A549 (cell line): ENCODE measurements around the gene RPH3AL. TPM values are rescaled to one million over a fixed set of nuclear protein-coding genes. Genes with fewer than 3 reads are reported as not detected.

Experiments used
- ATAC-seq, 2 experiments: fragments of 200-7000 bp in 1 of 2; fragments of >200 bp in 1 of 2; cut with Nextera tagmentation in 1 of 2; cut with Tn5 transposase in 1 of 2; 3 replicates each; pipeline versions ENCODE4 v1.8.0 to v1.9.1; 2018 to 2020; ENCODE audit warnings: mild to moderate bottlenecking in 1 of 2, moderate library complexity in 1 of 2
- CTCF ChIA-PET: fragments of 300-600 bp; sonication (Branson Sonifier 250); formaldehyde crosslinking; extraction: SDS; loops from one replicate; lab custom pipeline; 2021; ENCODE audit warnings: antibody characterized with exemption, inconsistent platforms; lab: Yijun Ruan, JAX
- POLR2A ChIA-PET: fragments of 350-600 bp; formaldehyde crosslinking; extraction: SDS; loops from one replicate; lab custom pipeline; 2021; ENCODE audit warnings: antibody characterized with exemption, inconsistent platforms; lab: Yijun Ruan, JAX
- DNase-seq, 2 experiments: peaks; one replicate each; pipeline versions ENCODE4 v3.0.0 to v3.0.0-alpha.2; 2011 to 2016; ENCODE audit warnings: low read depth in 1 of 2, low spot score in 1 of 2
- FAIRE-seq: peaks from 2 replicates; lab custom pipeline; 2011; peaks lifted over from hg19 to GRCh38; lab: Jason Lieb, UNC
- H3K27ac ChIP-seq, 2 experiments: fragments of >200 bp; sonication (Bioruptor Twin); formaldehyde crosslinking; 3 replicates each; pipeline ENCODE4 v1.5.1; 2016 to 2017
- H3K4me1 ChIP-seq: fragments of >200 bp; sonication (Bioruptor Twin); formaldehyde crosslinking; 3 replicates; pipeline ENCODE4 v1.6.1; 2016
- H3K4me2 ChIP-seq: fragments of >200 bp; sonication (Bioruptor Twin); formaldehyde crosslinking; 3 replicates; pipeline ENCODE4 v1.6.1; 2016
- H3K4me3 ChIP-seq: fragments of >200 bp; sonication (Bioruptor Twin); formaldehyde crosslinking; 3 replicates; pipeline ENCODE4 v1.5.1; 2016
- H3K9me3 ChIP-seq: fragments of >200 bp; sonication (Bioruptor Twin); formaldehyde crosslinking; 3 replicates; pipeline ENCODE4 v1.6.1; 2016
- GATA3 ChIP-seq: IDR thresholded peaks from 2 replicates; pipeline ENCODE4 v1.6.1; 2012; ENCODE audit warnings: borderline replicate concordance
- HOXB13 ChIP-seq: fragments of 250-450 bp; sonication (Bioruptor Pico); IDR thresholded peaks from 2 replicates; pipeline ENCODE4 v1.5.0; 2020; ENCODE audit warnings: low read depth, mild to moderate bottlenecking, moderate library complexity
- JUN ChIP-seq, 2 experiments: fragments of >200 bp; sonication (Bioruptor Twin); formaldehyde crosslinking; IDR thresholded peaks; 2 replicates in 1 of 2; 3 replicates in 1 of 2; pipeline ENCODE4 v1.6.1; 2016 to 2017
- JUNB ChIP-seq: fragments of >200 bp; sonication (Bioruptor Twin); formaldehyde crosslinking; IDR thresholded peaks from 2 replicates; pipeline ENCODE4 v1.6.1; 2016
- KDM1A ChIP-seq: fragments of 200-600 bp; sonication (generic); IDR thresholded peaks from 2 replicates; pipeline ENCODE4 v1.6.1; 2016; ENCODE audit warnings: low read depth, mild to moderate bottlenecking
- KDM5A ChIP-seq: fragments of 200-600 bp; sonication (generic); IDR thresholded peaks from 2 replicates; pipeline ENCODE4 v1.6.1; 2016; ENCODE audit warnings: antibody characterized with exemption, mild to moderate bottlenecking
- NR3C1 ChIP-seq: fragments of >200 bp; sonication (Bioruptor Twin); formaldehyde crosslinking; IDR thresholded peaks from 3 replicates; pipeline ENCODE4 v1.6.1; 2017
- RAD21 ChIP-seq, 2 experiments: fragments of >200 bp in 1 of 2; sonication (Bioruptor Twin) in 1 of 2; formaldehyde crosslinking in 1 of 2; IDR thresholded peaks in 1 of 2; conservative IDR thresholded peaks in 1 of 2; 2 replicates in 1 of 2; 3 replicates in 1 of 2; pipeline ENCODE4 v1.6.1; 2012 to 2018; ENCODE audit warnings: inconsistent platforms in 1 of 2
- RCOR1 ChIP-seq: fragments of 150-350 bp; IDR thresholded peaks from 2 replicates; pipeline ENCODE4 v1.6.1; 2014; ENCODE audit warnings: antibody characterized with exemption, low read length, low read depth
- ZFP36 ChIP-seq: fragments of 450-650 bp; IDR thresholded peaks from 2 replicates; pipeline ENCODE4 v1.6.1; 2014; ENCODE audit warnings: borderline replicate concordance; ENCODE audit not compliant: partially characterized antibody
- WGBS: methylation state at CpG from one replicate; pipeline ENCODE4 v1.1.6; 2017; ENCODE audit errors: missing lambda C conversion rate; 5-methylcytosine and 5-hydroxymethylcytosine counted together
- polyA plus RNA-seq, 4 experiments: library from polyadenylated mRNA; depleted of rRNA in 3 of 4; stranded (reverse); fragments of >200 nt; fragmentation: RNase III in 1 of 4; extraction: RNeasy Plus Mini Kit Qiagen cat#74134 plus additional on column Dnase treatment in 1 of 4; gene quantifications; 2 replicates in 3 of 4; 3 replicates in 1 of 4; pipeline ENCODE4 v1.2.3, GENCODE V29; 2011 to 2017
- TF ChIP-seq, protein P1 (sequence below): fragments of >200 bp; sonication (Bioruptor Twin); formaldehyde crosslinking; IDR thresholded peaks from 3 replicates; pipeline ENCODE4 v1.6.1; 2016
- TF ChIP-seq, protein P2 (sequence below): IDR thresholded peaks from 2 replicates; pipeline ENCODE4 v1.6.1; 2012
- TF ChIP-seq, protein P3 (sequence below): IDR thresholded peaks from 2 replicates; pipeline ENCODE4 v1.6.1; 2012
- TF ChIP-seq, protein P4 (sequence below): fragments of 250-450 bp; sonication (Bioruptor Pico); IDR thresholded peaks from 2 replicates; pipeline ENCODE4 v1.5.0; 2020; ENCODE audit warnings: low read depth, mild to moderate bottlenecking, moderate library complexity

Gene RPH3AL
- polyA plus RNA-seq, 2 of the 4 experiments (the other 2 are of a cell fraction) = 23.3 to 31.1 TPM

DNA sequence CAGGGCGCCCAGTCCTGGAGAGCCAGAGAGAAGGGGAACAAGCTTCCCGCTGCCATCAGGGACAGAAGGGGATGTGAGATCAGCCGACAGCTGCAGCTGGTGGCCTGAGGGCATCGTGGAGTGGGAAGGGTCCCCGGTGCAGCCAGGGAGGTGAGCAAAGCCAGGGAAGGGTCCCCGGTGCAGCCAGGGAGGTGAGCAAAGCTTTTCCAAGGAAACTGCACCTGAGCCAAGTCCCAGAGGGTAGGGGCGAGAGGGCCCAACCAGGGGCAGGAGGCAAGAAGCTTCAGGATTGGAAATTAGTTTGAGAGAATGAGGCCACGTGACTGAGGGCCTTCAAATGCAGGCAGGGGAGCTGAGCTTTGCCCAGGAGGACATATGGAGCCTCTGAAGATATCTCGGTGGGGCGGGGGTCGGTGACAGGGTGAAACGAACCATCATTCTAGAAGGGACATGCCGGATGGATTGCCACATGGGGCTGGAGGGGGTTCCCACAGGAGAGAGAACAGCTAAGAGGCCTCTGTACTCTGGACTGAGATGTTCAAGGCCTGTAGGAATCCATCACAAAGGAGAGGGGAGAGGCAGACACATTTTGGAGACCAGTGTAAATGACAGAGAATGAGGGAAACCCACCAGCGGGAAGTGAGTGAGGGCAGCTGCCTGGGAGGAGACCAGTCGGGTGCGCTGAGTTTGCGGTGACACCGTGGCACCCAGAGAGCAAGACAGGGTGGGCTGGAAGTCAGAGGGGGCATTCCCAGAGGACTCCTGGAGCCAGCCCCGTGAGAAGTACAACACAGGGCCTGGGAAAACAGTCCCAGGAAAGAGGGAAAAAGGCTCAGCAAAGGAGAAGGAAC is 31.4 kb upstream of the RPH3AL start (continued):
- TF ChIP-seq, protein P1, sequence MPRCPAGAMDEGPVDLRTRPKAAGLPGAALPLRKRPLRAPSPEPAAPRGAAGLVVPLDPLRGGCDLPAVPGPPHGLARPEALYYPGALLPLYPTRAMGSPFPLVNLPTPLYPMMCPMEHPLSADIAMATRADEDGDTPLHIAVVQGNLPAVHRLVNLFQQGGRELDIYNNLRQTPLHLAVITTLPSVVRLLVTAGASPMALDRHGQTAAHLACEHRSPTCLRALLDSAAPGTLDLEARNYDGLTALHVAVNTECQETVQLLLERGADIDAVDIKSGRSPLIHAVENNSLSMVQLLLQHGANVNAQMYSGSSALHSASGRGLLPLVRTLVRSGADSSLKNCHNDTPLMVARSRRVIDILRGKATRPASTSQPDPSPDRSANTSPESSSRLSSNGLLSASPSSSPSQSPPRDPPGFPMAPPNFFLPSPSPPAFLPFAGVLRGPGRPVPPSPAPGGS = no peak

DNA sequence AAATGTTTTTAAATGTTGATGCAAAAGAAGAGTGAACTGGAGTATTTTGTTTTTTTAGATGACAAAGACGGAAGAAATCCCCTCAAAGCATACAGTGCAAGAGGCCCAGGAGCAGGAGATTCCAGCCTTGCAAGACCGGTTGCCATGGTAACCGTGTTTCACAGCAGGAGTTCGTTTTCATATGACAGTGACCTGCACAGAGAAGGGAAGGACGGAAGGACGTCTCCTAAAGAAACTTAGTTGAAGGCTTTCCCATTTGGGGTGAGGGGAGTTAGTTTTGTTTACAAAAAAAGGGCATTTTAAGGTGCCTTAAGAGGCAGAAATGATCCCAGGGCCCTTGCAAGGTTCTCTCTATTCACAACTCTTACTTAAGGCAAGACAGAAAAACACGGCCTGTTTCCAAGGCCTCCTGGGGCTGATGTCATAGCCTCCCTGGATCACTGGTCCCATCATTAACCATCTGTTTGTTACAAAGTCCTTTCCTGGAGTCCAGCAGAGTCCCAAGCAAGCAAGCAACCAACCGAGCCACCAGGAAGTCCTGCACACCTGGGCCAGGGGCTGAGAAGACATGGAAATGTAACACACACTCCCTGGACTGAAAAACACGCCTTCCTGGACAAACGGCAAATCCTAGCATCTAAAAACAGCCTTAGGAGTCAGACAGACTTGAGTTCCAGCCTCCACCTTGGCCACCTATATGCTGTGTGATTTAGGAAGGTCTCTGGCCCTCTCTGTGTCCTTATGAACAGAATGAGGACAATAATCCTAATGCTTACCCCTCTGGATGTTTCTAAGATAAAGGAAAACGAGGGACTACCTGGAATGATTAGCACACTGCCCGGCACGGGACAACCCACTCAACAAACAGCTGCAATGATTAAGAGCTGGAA is 30.3 kb upstream of the RPH3AL start:
- peaks cover 43% of the 10 kb centered on the region for H3K4me1 ChIP-seq
- peak overlapping the region; percentile 96 to 99; a peak in 4 of 6 replicates for H3K27ac ChIP-seq
- WGBS = 38% methylated on average over 13 of the region's 13 CpGs
- FAIRE-seq (peak; percentile 49), ATAC-seq (no peak), DNase-seq (peak; percentile 40 to 82)
- ChIA-PET POLR2A (interaction anchor here (1.0 kb wide), 1 partner anchor 30 kb away, joined by 3 read pairs; the partner anchor contains the start of gene RPH3AL), CTCF (interaction anchor here (0.6 to 1.8 kb wide), 2 partner anchors 13 to 29 kb away, joined by 4 to 7 read pairs; no protein-coding TSS in a partner anchor)
- no peaks in the 10 kb centered on the region for H3K9me3 ChIP-seq
- H3K4me2 ChIP-seq = peak overlapping the region; percentile 38
- H3K4me3 ChIP-seq = no peak overlapping the region
- TF ChIP-seq ZFP36 = peak; percentile 47
- TF ChIP-seq, protein P2, sequence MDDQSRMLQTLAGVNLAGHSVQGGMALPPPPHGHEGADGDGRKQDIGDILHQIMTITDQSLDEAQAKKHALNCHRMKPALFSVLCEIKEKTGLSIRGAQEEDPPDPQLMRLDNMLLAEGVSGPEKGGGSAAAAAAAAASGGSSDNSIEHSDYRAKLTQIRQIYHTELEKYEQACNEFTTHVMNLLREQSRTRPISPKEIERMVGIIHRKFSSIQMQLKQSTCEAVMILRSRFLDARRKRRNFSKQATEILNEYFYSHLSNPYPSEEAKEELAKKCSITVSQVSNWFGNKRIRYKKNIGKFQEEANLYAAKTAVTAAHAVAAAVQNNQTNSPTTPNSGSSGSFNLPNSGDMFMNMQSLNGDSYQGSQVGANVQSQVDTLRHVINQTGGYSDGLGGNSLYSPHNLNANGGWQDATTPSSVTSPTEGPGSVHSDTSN = no peak

DNA sequence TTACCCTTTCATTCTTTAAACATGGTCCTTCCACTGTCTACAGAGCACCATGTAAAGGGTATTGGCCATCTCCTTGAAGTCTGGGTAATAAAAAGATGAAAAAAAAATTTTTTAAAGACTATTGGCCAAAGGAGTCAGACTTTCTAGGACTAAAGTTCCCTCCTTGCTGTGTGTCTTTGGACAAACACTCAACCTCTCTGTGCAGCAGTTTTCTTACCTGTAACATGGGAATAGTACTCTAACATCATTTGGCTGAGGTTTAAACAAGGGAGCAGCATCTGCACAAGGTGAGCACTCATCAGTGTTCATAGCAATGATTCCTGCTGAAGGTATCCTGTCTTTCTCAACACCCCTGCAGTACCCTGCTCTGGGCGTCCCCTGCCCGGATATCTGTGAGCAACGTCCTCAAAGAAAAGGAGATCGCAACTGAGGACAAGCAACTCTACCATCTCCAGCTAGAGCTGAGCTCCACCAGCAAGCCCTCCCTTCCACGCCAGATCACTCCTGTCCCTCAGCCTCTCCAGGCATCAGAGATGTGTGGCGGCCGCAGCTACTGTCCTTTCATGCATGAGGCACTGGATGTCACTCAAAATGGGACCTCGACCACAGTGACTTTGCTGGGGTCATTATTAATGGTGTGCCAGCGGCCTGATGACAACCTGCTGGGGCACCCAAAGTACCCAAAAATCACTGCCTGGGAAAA is 29.5 kb upstream of the RPH3AL start:
- DNase-seq = no peak
- ATAC-seq = no peak
- H3K9me3 ChIP-seq = no peaks in the 10 kb centered on the region
- no peak for FAIRE-seq
- H3K4me2 ChIP-seq = peak overlapping the region; percentile 38
- ChIA-PET CTCF (no interaction called here), POLR2A (no interaction called here)
- no peak for TF ChIP-seq JUN (IDR thresholded peaks at IDR 0.05)
- no peak for TF ChIP-seq JUNB
- TF ChIP-seq KDM1A = peak; percentile 30; the same call in 1 of the 2 replicates
- no peak for TF ChIP-seq RCOR1
- no peak for TF ChIP-seq GATA3
- peak; percentile 75 for TF ChIP-seq ZFP36
- TF ChIP-seq, protein P3, sequence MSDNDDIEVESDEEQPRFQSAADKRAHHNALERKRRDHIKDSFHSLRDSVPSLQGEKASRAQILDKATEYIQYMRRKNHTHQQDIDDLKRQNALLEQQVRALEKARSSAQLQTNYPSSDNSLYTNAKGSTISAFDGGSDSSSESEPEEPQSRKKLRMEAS = no peak
- TF ChIP-seq HOXB13 = no peak
- peak overlapping the region; percentile 34 to 96; a peak in 2 of 6 replicates for H3K27ac ChIP-seq
- no peak overlapping the region for H3K4me3 ChIP-seq
- 86% methylated on average over 9 of the region's 9 CpGs for WGBS
- peaks cover 51% of the 10 kb centered on the region for H3K4me1 ChIP-seq

DNA sequence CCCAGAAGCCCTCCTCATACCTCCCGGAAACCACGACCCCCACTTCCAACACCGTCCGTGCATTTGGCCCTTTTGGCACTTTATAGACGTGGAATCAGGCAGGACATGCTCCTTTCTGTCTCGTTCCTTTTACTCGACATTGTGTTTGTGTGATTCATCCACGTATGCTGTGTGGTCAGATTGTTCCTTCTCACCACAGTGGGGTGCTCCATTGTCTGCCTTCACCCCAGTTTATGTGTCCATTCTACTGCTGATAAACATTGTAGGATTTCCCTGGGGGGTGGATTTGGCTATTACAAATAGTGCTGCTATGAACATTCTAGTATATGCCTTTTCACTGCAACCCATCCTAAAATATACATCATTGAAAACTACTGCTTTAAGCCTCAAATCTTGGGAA is 28.9 kb upstream of the RPH3AL start:
- CTCF ChIA-PET = no interaction called here
- DNase-seq (no peak), FAIRE-seq (no peak), ATAC-seq (no peak)
- H3K4me1 ChIP-seq = peaks cover 54% of the 10 kb centered on the region
- no peak for TF ChIP-seq RAD21 (conservative IDR thresholded peaks at IDR 0.05 in 1 of 2, IDR thresholded peaks at IDR 0.05 in 1 of 2)
- no peak for TF ChIP-seq NR3C1
- TF ChIP-seq, protein P4, sequence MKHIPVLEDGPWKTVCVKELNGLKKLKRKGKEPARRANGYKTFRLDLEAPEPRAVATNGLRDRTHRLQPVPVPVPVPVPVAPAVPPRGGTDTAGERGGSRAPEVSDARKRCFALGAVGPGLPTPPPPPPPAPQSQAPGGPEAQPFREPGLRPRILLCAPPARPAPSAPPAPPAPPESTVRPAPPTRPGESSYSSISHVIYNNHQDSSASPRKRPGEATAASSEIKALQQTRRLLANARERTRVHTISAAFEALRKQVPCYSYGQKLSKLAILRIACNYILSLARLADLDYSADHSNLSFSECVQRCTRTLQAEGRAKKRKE = no peak
- no peak for TF ChIP-seq KDM5A
- 86% methylated on average over 8 of the region's 8 CpGs for WGBS
- no peak overlapping the region for H3K4me3 ChIP-seq
- no peak overlapping the region for H3K27ac ChIP-seq
- POLR2A ChIA-PET = no interaction called here
- H3K9me3 ChIP-seq = no peaks in the 10 kb centered on the region
- H3K4me2 ChIP-seq = no peak overlapping the region
